ENCODE measurements around the gene ZXDC.

ZXDC gene

DNA sequence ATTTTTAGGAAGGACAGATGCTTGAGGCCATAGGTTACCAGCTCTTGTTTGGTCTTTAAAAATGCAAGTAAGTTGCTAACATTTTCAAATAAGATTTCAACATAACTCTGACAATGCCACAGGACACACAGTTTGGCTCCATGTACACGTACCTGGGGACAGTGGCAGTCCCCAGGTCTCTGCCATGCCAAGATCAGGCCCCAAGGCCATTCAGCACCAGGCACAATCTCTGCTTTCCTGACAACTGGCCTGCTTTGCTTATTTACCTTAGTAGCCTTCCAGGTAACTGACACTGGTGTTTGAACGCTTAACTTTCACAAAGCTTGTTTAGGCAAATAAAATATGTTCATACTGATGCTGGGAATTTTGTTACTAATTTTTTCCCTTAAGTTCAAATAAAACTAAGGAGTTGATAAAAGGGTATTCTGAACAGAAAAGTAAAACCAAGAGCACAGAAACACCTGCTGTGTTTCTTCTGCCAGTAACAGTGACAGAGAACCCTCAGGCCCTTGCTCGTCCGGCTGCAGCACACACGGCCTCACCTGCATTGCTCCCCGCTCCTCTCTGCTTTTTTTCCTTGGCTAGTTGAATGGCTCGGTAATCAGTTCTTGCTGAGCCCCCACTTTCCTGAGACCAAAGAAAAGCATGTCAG lies 16.5 kb downstream of the ZXDC start:
- FAIRE-seq (no peak), DNase-seq (ENCODE audit: insufficient read length, low spot score) (no peak)
- TF ChIP-seq, protein P1, sequence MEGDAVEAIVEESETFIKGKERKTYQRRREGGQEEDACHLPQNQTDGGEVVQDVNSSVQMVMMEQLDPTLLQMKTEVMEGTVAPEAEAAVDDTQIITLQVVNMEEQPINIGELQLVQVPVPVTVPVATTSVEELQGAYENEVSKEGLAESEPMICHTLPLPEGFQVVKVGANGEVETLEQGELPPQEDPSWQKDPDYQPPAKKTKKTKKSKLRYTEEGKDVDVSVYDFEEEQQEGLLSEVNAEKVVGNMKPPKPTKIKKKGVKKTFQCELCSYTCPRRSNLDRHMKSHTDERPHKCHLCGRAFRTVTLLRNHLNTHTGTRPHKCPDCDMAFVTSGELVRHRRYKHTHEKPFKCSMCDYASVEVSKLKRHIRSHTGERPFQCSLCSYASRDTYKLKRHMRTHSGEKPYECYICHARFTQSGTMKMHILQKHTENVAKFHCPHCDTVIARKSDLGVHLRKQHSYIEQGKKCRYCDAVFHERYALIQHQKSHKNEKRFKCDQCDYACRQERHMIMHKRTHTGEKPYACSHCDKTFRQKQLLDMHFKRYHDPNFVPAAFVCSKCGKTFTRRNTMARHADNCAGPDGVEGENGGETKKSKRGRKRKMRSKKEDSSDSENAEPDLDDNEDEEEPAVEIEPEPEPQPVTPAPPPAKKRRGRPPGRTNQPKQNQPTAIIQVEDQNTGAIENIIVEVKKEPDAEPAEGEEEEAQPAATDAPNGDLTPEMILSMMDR (IDR thresholded peaks at IDR 0.05; ENCODE audit: insufficient read depth, missing control alignments): no peak

GRCh38 chr3:126456766-126457388 lies 18.8 kb downstream of the ZXDC start:
- DNase-seq (ENCODE audit: insufficient read length, low spot score) (no peak), FAIRE-seq (no peak)
- TF ChIP-seq, protein P1 (IDR thresholded peaks at IDR 0.05; ENCODE audit: insufficient read depth, missing control alignments): no peak

DNA sequence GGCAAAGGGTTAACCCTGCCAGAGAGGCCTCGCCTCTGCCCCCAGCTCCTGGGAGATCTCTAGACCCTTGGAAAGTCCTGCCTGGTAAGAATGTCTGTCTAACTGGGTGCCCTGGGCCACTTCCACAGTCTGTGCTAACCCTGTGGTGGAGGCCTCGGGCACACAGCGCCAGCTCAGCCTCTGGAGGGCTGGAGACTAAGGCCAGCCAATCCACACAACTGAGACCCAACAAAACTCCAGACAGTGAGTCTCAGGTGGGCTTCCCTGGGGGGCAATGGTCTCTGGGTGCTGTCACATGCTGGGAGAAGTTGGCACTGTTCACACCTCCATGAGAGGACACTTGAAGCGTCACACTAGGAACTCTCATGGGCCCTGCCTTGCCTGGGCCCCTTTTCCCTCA lies 19.5 kb downstream of the ZXDC start:
- FAIRE-seq (no peak), DNase-seq (ENCODE audit: insufficient read length, low spot score) (no peak)
- TF ChIP-seq, protein P1 (IDR thresholded peaks at IDR 0.05; ENCODE audit: insufficient read depth, missing control alignments): no peak

- FAIRE-seq: no peak
- TF ChIP-seq, protein P1 (IDR thresholded peaks at IDR 0.05; ENCODE audit: insufficient read depth, missing control alignments): no peak
- DNase-seq (ENCODE audit: insufficient read length, low spot score): no peak
Observed at GRCh38 chr3:126454437-126455198, 21.1 kb downstream of the ZXDC start.

DNA sequence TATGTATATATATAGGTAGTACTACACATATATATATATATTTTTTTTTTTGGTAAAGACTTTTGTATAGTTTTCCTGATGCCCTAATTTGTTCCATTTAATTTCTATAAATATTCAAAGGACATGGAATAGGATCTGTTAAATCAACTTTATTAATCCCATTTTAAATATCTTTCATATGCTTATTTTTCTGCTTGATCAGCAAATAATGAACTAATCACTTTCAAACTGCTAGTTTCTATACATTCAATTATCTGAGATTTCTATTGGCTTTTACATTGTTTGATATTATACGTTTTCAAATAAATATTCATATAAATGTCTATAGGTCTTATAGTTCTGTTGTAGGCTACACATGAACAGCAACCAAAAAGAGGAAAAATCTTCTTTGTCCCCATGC lies 21.7 kb downstream of the ZXDC start:
- no peak for DNase-seq (ENCODE audit: insufficient read length, low spot score)
- no peak for FAIRE-seq
- TF ChIP-seq, protein P1 (IDR thresholded peaks at IDR 0.05; ENCODE audit: insufficient read depth, missing control alignments): no peak

DNA sequence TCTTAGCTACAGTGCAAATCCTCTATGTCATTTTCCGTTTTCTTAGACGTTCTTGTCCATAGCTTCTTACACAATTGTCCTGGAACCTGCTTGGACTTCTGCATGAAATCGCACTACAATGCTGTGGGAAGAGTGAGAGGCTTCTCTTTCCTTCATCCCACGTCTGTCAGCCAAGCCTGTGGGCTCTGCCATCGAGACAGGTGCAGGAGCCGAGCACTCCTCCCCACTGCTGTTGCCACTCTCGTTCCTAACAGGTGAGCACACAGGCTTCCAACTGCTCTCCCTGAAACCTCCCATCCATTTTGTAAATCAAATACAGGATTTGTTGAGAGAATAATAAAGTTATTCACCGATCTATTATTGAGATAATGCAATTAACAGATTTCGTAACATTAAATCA lies 23.5 kb downstream of the ZXDC start:
- no peak for DNase-seq (ENCODE audit: insufficient read length, low spot score)
- TF ChIP-seq, protein P1 (IDR thresholded peaks at IDR 0.05; ENCODE audit: insufficient read depth, missing control alignments): no peak
- no peak for FAIRE-seq
